Fibroblast of the aortic adventitia (primary cell): Measurements from ENCODE around the gene PTBP3. TPM values are rescaled to one million over a fixed set of nuclear protein-coding genes. Genes with fewer than 3 reads are reported as not detected.

Source experiments
- DNase-seq: peaks from one replicate; pipeline ENCODE4 v3.0.0-alpha.2; 2010; ENCODE audit warnings: low read depth
- H3K4me3 ChIP-seq: 2 replicates; pipeline ENCODE4 v1.5.1; 2011; ENCODE audit warnings: low read depth, mild to moderate bottlenecking, control low read depth, low read length, moderate library complexity
- CTCF ChIP-seq: IDR thresholded peaks from 2 replicates; pipeline ENCODE4 v1.5.1; 2011; ENCODE audit warnings: mild to moderate bottlenecking, low read length, control low read depth, inconsistent platforms; ENCODE audit not compliant: insufficient read depth
- total RNA-seq: library from RNA; depleted of rRNA; stranded (reverse); fragments of >200 nt; gene quantifications from 2 replicates; pipeline ENCODE4 v1.2.3, GENCODE V29; 2012; ENCODE audit warnings: low replicate concordance

The PTBP3 gene
- total RNA-seq, 1 donor: 32.4 TPM

- DNase-seq: no peak
- H3K4me3 ChIP-seq: no peak overlapping the region
- TF ChIP-seq CTCF: no peak
Measured at GRCh38 chr9:112176524-112176923, 156.9 kb downstream of the PTBP3 start.

GRCh38 chr9:112175796-112176315 lies 157.6 kb downstream of the PTBP3 start:
- no peak overlapping the region for H3K4me3 ChIP-seq
- no peak for TF ChIP-seq CTCF
- DNase-seq: no peak

- peak within 1 kb of the TSS; percentile 59 for H3K4me3 ChIP-seq
- no peak for TF ChIP-seq CTCF
- DNase-seq: peak; percentile 5
Measured at GRCh38 chr9:112174965-112175795, 158.2 kb downstream of the PTBP3 start, which contains the start of gene SUSD1. SUSD1 (minus strand) TSS chr9:112175297; CDS start chr9:112175235, 62 bp downstream.

GRCh38 chr9:112174222-112174964 lies 159.0 kb downstream of the PTBP3 start:
- no peak for TF ChIP-seq CTCF
- peak overlapping the region; percentile 59 for H3K4me3 ChIP-seq
- peak; percentile 18 for DNase-seq

- no peak overlapping the region for H3K4me3 ChIP-seq
- DNase-seq: no peak
- no peak for TF ChIP-seq CTCF
Measured at GRCh38 chr9:112173489-112174221, 159.8 kb downstream of the PTBP3 start.

- no peak for TF ChIP-seq CTCF
- no peak overlapping the region for H3K4me3 ChIP-seq
- no peak for DNase-seq
Measured at GRCh38 chr9:112170968-112171367, 162.5 kb downstream of the PTBP3 start.
